ENCODE results near the gene RNF220.

The RNF220 gene

DNA sequence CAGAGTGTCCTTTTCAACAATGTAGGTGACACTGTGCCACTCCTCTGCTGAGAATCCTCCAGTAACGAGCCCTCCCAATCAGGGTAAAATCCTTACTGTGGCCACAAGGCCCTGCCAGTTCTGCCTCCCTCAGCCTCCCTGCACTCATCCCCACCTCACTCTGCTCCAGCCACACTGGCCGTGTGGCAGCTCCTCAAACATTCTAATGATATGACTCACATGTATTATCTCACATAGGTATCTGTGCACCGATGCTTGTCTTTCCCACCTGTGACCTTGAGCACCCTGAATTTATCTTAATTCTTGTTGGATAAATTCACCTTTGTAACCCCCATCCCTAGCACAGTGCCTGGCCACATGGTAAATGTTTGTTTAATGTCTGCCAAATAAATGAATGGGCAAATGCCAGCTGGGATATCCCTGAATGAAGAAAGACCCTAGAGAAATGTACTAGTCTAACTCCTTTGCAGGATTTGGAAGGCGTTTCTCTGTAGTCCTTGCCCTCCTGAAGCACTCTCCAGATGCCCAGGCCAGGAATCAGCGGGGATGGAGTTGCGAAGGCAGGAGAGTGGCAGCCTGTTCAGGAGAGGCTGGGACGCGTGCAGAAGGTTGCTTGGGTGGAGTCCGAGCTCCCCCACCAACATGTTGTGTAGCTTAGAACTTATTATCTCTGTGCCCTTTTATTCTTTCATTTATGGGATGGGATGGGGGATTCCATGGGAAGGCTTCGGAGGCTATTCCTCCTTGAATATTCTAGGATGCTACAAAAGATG is 163.3 kb downstream of the RNF220 start:
- Histone ChIP-seq H3K4me3 (ENCODE audit: low read depth, low read length) (no peak overlapping the region), H3K36me3 (ENCODE audit: control insufficient read depth, insufficient read depth, low read length) (no peaks in the 10 kb centered on the region), H3K9ac (ENCODE audit: low read depth, low read length) (no peak overlapping the region), H3K9me3 (ENCODE audit: control insufficient read depth, insufficient read depth, low read length) (no peaks in the 10 kb centered on the region), H3K27me3 (ENCODE audit: control insufficient read depth, insufficient read depth, low read length) (peaks cover 8% of the 10 kb centered on the region), H3K4me1 (ENCODE audit: control insufficient read depth, insufficient read depth, low read length) (no peaks in the 10 kb centered on the region)

DNA sequence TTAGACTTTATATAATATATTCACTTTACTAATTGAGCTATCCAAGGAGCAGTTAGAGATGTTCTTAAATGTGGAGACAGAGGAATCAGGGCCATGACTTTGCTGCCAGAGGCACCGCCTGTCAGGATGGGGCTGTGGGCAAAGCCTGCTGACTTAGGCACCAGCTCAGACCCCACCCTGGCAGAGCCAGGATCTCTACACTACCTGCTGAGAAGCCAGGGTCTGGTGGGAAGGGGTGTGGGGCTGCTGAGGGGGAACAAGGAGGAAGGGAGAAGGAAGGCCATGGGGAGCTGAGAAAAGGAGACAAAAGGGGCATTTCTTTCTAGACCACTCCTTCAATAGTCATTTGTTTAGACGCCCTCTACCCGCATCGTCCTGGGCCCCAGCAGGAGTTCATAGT is 164.4 kb downstream of the RNF220 start:
- Histone ChIP-seq H3K4me3 (ENCODE audit: low read depth, low read length) (no peak overlapping the region), H3K9me3 (ENCODE audit: control insufficient read depth, insufficient read depth, low read length) (no peaks in the 10 kb centered on the region), H3K4me1 (ENCODE audit: control insufficient read depth, insufficient read depth, low read length) (no peaks in the 10 kb centered on the region), H3K36me3 (ENCODE audit: control insufficient read depth, insufficient read depth, low read length) (no peaks in the 10 kb centered on the region), H3K27me3 (ENCODE audit: control insufficient read depth, insufficient read depth, low read length) (peaks cover 2% of the 10 kb centered on the region), H3K9ac (ENCODE audit: low read depth, low read length) (no peak overlapping the region)

DNA sequence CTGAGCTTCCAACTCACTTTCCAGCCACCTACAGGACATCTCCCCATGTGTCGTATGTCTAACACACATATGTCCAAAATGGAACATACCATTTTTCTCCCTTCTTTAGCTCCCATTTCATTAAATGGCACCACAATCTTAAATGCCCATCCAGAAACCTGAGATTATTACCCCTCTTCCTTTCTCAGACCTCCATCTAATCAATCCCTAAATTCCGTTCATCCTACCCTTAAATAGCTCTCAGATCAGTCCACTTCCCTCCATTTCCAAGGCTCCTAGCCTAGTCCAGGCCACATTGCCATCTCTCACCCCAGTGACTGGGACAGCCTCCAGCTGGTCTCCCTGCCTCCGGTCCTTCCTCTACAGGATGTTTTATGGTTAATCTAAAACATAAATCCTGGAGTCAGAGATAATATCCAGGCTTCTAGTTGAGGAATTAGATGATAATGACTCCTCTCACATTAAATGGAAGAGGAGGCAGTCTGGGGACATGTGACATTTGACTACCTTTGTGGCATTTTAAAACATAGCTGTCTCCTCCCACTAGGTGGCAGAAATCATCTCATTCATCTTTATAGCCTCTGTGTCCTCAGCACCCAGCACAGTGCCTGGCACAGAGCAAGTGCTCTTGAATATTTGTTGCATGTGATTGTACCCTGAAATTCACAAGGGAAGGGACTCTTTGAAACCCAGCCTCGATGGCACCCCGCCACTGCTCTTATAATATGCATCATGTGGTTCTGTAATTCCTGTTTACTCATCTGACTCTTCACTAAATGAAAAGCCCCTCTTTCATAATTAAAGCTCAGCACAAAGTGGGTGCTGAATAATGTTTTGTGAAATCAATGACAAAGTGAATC is 166.9 kb downstream of the RNF220 start:
- Histone ChIP-seq H3K9ac (ENCODE audit: low read depth, low read length) (no peak overlapping the region), H3K4me3 (ENCODE audit: low read depth, low read length) (no peak overlapping the region), H3K9me3 (ENCODE audit: control insufficient read depth, insufficient read depth, low read length) (no peaks in the 10 kb centered on the region), H3K4me1 (ENCODE audit: control insufficient read depth, insufficient read depth, low read length) (peaks cover 9% of the 10 kb centered on the region), H3K27me3 (ENCODE audit: control insufficient read depth, insufficient read depth, low read length) (peaks cover 2% of the 10 kb centered on the region), H3K36me3 (ENCODE audit: control insufficient read depth, insufficient read depth, low read length) (no peaks in the 10 kb centered on the region)

DNA sequence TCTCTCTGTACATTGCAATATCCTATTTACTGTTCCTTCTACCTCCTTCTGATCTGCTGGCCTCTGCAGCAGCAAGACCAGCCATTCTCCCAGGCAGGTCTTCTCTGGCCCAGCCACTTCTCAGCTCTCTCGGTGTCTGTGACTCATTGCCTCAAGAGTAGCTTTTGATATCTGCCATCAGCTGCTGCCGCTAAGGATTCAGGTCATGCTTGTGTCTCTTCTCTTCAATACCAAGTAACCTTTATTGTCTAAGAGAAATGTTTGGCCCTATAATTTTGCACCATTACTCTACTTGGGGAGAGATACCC is 167.5 kb downstream of the RNF220 start:
- Histone ChIP-seq H3K27me3 (ENCODE audit: control insufficient read depth, insufficient read depth, low read length) (peaks cover 2% of the 10 kb centered on the region), H3K9me3 (ENCODE audit: control insufficient read depth, insufficient read depth, low read length) (no peaks in the 10 kb centered on the region), H3K4me1 (ENCODE audit: control insufficient read depth, insufficient read depth, low read length) (peaks cover 12% of the 10 kb centered on the region), H3K36me3 (ENCODE audit: control insufficient read depth, insufficient read depth, low read length) (no peaks in the 10 kb centered on the region), H3K4me3 (ENCODE audit: low read depth, low read length) (no peak overlapping the region), H3K9ac (ENCODE audit: low read depth, low read length) (no peak overlapping the region)

DNA sequence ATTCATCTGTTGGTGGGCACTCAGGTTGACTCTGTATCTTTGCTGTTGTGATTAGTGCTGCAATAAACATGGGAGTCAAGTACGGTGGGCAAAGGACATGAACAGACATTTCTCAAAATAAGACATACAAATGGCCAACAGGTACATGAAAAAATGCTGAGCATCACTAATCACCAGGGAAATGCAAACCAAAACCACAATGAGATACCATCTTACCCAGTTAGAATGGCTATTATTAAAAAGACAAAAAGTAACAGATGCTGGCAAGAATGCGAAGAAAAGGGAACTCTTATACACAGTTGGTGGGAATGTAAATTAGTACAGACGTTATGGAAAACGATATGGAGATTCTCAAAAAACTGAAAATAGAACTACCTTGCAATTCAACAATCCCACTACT is 170.3 kb downstream of the RNF220 start:
- H3K9ac ChIP-seq (ENCODE audit: low read depth, low read length) = no peak overlapping the region
- H3K4me1 ChIP-seq (ENCODE audit: control insufficient read depth, insufficient read depth, low read length) = peaks cover 12% of the 10 kb centered on the region
- no peaks in the 10 kb centered on the region for H3K36me3 ChIP-seq (ENCODE audit: control insufficient read depth, insufficient read depth, low read length)
- no peak overlapping the region for H3K4me3 ChIP-seq (ENCODE audit: low read depth, low read length)
- H3K27me3 ChIP-seq (ENCODE audit: control insufficient read depth, insufficient read depth, low read length) = no peaks in the 10 kb centered on the region
- no peaks in the 10 kb centered on the region for H3K9me3 ChIP-seq (ENCODE audit: control insufficient read depth, insufficient read depth, low read length)

DNA sequence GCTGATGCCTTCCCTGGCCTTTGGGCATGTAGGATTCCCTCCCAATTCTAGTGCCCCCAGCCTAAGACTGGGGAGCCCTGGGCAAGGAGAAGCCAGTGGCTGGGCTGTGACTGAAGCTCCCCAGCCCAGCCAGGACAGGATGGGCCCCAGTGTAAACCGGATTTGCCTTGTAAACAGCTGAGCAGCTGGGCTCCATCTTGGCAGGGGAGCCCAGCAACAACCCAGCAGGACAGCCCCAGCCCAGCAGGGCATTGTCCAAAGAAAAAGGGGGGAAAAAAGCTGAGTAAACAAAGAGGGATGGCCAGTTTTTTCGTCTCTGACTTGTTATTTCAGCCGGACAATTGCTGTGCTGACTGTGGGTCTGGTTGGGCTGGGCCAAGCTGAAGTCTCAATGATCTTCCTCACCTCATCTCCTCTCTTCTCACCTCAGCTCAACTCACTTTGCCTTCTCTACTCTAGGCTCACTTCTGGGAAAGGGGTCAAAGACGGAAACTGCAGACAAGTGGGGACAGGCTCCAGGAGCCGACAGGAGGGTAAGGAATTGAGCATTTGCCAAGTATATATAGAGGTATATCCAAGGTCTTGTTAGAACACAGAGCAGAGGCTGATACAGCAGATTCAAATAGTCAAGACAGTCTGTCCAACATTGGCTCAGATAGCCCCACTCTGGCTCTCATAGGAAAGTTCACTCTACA is 171.5 kb downstream of the RNF220 start:
- H3K27me3 ChIP-seq (ENCODE audit: control insufficient read depth, insufficient read depth, low read length) = no peaks in the 10 kb centered on the region
- no peak overlapping the region for H3K4me3 ChIP-seq (ENCODE audit: low read depth, low read length)
- no peaks in the 10 kb centered on the region for H3K9me3 ChIP-seq (ENCODE audit: control insufficient read depth, insufficient read depth, low read length)
- H3K4me1 ChIP-seq (ENCODE audit: control insufficient read depth, insufficient read depth, low read length) = peaks cover 12% of the 10 kb centered on the region
- H3K9ac ChIP-seq (ENCODE audit: low read depth, low read length) = no peak overlapping the region
- no peaks in the 10 kb centered on the region for H3K36me3 ChIP-seq (ENCODE audit: control insufficient read depth, insufficient read depth, low read length)

DNA sequence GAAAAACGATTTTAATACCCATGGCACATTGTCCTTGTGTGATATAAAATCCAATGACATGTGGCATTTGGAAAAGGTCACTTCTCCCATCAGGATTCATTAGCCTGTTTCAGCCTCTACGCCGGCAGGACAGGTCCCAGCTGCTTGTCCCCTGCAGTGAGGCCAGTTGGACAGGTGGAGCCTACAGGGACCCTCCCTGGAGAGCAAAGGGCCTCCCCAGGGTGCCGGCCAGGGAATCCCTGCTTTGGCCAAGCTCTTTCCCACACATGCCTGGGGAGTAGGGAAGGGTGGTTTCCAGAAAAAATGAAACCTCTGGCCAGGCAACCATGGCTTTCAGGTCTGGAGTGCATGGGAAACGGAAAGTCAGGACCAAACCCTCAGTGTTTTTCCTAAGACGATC is 176.2 kb downstream of the RNF220 start:
- H3K9ac ChIP-seq (ENCODE audit: low read depth, low read length) = no peak overlapping the region
- H3K9me3 ChIP-seq (ENCODE audit: control insufficient read depth, insufficient read depth, low read length) = no peaks in the 10 kb centered on the region
- H3K27me3 ChIP-seq (ENCODE audit: control insufficient read depth, insufficient read depth, low read length) = no peaks in the 10 kb centered on the region
- H3K4me1 ChIP-seq (ENCODE audit: control insufficient read depth, insufficient read depth, low read length) = peaks cover 10% of the 10 kb centered on the region
- H3K4me3 ChIP-seq (ENCODE audit: low read depth, low read length) = no peak overlapping the region
- H3K36me3 ChIP-seq (ENCODE audit: control insufficient read depth, insufficient read depth, low read length) = no peaks in the 10 kb centered on the region

DNA sequence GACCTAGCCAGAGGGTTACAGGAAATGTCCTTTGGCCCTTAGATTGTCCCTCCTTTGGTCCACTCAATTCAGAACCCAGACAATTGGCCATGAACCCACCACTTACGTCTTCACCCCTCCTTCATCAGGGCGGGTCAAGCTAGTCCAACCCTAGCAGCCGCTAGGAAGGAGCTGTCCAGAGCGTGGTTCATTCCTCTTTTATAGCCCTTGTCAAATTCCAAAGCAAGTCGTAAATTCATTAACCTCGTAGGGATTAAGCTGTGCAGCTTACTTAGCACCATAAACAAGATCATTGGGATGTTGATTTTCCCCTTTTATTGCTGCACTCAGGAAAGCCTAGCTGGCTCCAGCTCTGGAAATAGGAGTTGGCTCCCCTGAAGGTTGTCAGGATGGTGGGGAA is 179.1 kb downstream of the RNF220 start:
- no peaks in the 10 kb centered on the region for H3K36me3 ChIP-seq (ENCODE audit: control insufficient read depth, insufficient read depth, low read length)
- no peak overlapping the region for H3K9ac ChIP-seq (ENCODE audit: low read depth, low read length)
- no peak overlapping the region for H3K4me3 ChIP-seq (ENCODE audit: low read depth, low read length)
- no peaks in the 10 kb centered on the region for H3K27me3 ChIP-seq (ENCODE audit: control insufficient read depth, insufficient read depth, low read length)
- H3K4me1 ChIP-seq (ENCODE audit: control insufficient read depth, insufficient read depth, low read length) = peaks cover 3% of the 10 kb centered on the region
- H3K9me3 ChIP-seq (ENCODE audit: control insufficient read depth, insufficient read depth, low read length) = no peaks in the 10 kb centered on the region

DNA sequence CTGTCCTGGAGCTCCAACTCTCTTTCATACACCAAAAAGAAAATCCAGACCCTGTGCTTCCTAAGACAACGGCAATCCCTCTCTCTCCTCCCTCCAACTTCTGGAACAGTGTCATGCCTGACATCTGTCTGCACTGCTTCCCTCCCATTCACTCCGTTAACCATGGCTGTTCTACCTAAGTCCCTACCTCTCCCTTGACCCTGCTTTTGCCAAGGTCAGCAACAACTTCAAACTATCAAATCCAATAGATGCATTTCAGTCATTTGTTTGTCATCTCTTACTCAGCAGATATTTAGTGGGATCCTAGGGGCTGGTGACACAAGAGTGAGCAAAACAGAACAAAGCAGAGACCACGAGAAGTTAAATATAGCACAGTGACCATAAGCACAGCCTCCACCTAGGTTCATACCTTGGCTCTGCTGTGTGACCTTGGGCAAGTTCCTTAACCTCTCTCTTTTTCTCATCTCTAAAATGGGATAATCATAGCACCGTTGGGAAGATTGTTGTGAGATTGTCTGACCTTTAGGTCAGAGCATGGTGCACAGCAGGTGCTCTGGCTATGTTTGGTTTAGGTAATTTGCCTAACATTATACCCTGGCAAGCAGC is 180.4 kb downstream of the RNF220 start:
- H3K27me3 ChIP-seq (ENCODE audit: control insufficient read depth, insufficient read depth, low read length) = no peaks in the 10 kb centered on the region

DNA sequence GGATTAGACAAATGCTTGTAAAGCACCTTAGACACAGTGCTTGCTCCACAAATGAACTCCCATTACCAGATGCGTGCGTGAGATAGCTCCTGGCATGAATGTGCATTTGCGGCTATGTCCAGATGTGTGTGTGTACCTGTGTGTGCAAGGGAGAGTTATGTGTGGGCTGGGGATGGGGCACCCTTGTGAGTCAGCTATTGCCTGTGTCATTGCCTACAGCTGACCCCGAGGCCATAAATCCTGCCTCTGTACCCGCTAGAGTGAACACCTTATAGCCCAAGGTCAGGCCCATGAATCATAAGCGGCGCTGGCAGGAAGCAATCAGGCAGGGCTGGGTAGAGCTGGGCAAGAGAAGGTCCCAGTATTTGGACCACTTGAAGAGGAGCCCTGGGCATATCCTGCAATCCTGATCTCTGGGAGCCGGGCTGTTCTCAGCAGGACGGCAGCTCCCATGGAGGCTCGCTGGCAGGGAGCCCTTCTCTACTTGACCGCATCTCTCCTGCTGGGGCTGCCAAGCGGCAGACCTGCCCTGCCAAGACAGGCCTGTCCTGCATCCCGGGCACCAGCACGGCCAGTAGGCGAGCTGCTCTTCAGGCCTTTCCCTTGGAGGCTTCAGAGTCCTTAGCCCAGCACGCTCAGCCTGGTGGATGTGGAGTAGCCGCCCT is 182.9 kb downstream of the RNF220 start:
- Histone ChIP-seq H3K27me3 (ENCODE audit: control insufficient read depth, insufficient read depth, low read length) (no peaks in the 10 kb centered on the region), H3K36me3 (ENCODE audit: control insufficient read depth, insufficient read depth, low read length) (no peaks in the 10 kb centered on the region), H3K4me3 (ENCODE audit: low read depth, low read length) (no peak overlapping the region), H3K9ac (ENCODE audit: low read depth, low read length) (no peak overlapping the region), H3K4me1 (ENCODE audit: control insufficient read depth, insufficient read depth, low read length) (peaks cover 7% of the 10 kb centered on the region), H3K9me3 (ENCODE audit: control insufficient read depth, insufficient read depth, low read length) (no peaks in the 10 kb centered on the region)

More for the DNA sequence above, 180.4 kb downstream of the RNF220 start:
- Histone ChIP-seq H3K36me3 (ENCODE audit: control insufficient read depth, insufficient read depth, low read length) (no peaks in the 10 kb centered on the region), H3K9me3 (ENCODE audit: control insufficient read depth, insufficient read depth, low read length) (no peaks in the 10 kb centered on the region), H3K4me3 (ENCODE audit: low read depth, low read length) (no peak overlapping the region), H3K9ac (ENCODE audit: low read depth, low read length) (no peak overlapping the region), H3K4me1 (ENCODE audit: control insufficient read depth, insufficient read depth, low read length) (peaks cover 3% of the 10 kb centered on the region)

DNA sequence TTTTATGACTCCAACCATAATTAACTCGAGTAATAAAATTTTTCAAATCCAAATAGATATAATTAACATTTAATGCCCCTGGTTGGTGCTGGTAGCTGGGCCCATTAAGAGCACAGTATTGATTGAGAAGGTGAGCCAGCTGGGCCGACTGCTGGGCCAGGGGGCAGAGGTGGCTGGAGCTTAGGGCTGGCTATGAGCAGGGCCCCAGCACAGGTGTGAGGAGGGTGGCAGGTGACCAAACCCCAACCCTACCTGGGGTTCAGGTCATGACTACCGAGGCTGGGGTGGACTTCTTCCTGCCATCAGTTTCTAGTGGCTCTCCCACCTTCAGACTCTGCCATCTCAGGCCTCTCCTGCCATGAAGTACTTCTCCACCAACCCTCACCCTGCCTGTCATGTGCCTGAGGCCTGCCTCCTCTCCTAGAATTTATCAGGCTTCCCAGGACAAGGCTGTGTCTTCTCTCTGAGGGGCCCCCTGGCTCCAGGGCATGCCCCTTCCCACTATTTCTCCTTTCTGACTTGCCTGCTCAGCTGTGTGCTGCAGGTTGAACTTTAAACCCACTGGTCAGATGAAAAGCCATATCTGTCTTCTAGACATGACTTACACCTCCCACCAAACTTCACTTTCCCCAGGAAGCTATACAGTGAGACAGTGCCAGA is 183.6 kb downstream of the RNF220 start:
- Histone ChIP-seq H3K27me3 (ENCODE audit: control insufficient read depth, insufficient read depth, low read length) (no peaks in the 10 kb centered on the region), H3K4me1 (ENCODE audit: control insufficient read depth, insufficient read depth, low read length) (peaks cover 7% of the 10 kb centered on the region), H3K9me3 (ENCODE audit: control insufficient read depth, insufficient read depth, low read length) (no peaks in the 10 kb centered on the region), H3K4me3 (ENCODE audit: low read depth, low read length) (no peak overlapping the region), H3K36me3 (ENCODE audit: control insufficient read depth, insufficient read depth, low read length) (no peaks in the 10 kb centered on the region), H3K9ac (ENCODE audit: low read depth, low read length) (no peak overlapping the region)

Measured in iPS-15b (cell line).